SK-N-SH (cell line): ENCODE measurements around the gene NOBOX.

Source experiments
- CTCF ChIP-seq: fragments of 200-600 bp; sonication (generic); IDR thresholded peaks from 2 replicates; pipeline ENCODE4 v1.6.1; 2017; ENCODE audit warnings: antibody characterized with exemption, mild to moderate bottlenecking, moderate library complexity
- EP300 ChIP-seq, 2 experiments: IDR thresholded peaks; 2 replicates each; pipeline versions ENCODE4 v1.4.0 to v1.6.1; 2012; ENCODE audit warnings: borderline replicate concordance in 1 of 2, low read depth in 1 of 2, low read length in 1 of 2
- EZH2phosphoT487 ChIP-seq: fragments of 200-600 bp; sonication (generic); IDR thresholded peaks from 2 replicates; pipeline ENCODE4 v1.6.1; 2017; ENCODE audit warnings: low read depth, mixed run types, mild to moderate bottlenecking, antibody characterized with exemption, moderate library complexity, borderline replicate concordance
- GABPA ChIP-seq: IDR thresholded peaks from 2 replicates; pipeline ENCODE4 v1.4.0; 2012; ENCODE audit warnings: low read depth, mild to moderate bottlenecking
- MXI1 ChIP-seq: IDR thresholded peaks from 2 replicates; pipeline ENCODE4 v1.6.1; 2012; ENCODE audit warnings: mild to moderate bottlenecking, low read depth, low read length, improper control_type of control experiment
- POLR2AphosphoS5 ChIP-seq: IDR thresholded peaks from 2 replicates; pipeline ENCODE4 v1.6.1; 2012; ENCODE audit warnings: low read depth, low read length
- RAD21 ChIP-seq: IDR thresholded peaks from 2 replicates; pipeline ENCODE4 v1.6.1; 2012; ENCODE audit warnings: mild to moderate bottlenecking, low read length
- YY1 ChIP-seq: IDR thresholded peaks from 2 replicates; pipeline ENCODE4 v1.4.0; 2012; ENCODE audit warnings: low read depth, mild to moderate bottlenecking

GRCh38 chr7:144397086-144397485, 6.4 kb downstream of the NOBOX start:
- TF ChIP-seq CTCF (no peak), MXI1 (no peak), YY1 (no peak), POLR2AphosphoS5 (no peak), EP300 (IDR thresholded peaks at IDR 0.05; ENCODE audit: borderline replicate concordance in 1 of 2, low read depth in 1 of 2, low read length in 1 of 2) (no peak), RAD21 (no peak), EZH2phosphoT487 (no peak), GABPA (no peak)
